A549 (cell line): ENCODE data around the gene TTC28. TPM values are rescaled to one million over a fixed set of nuclear protein-coding genes. Genes with fewer than 3 reads are reported as not detected.
"Not testable (repeated sequence)": the region's sequence is repeated elsewhere in the genome, so short reads cannot be mapped to it uniquely, and the experiment has no call there.

Source experiments
- ATAC-seq, 2 experiments: fragments of 200-7000 bp in 1 of 2; fragments of >200 bp in 1 of 2; cut with Nextera tagmentation in 1 of 2; cut with Tn5 transposase in 1 of 2; 3 replicates each; pipeline versions ENCODE4 v1.8.0 to v1.9.1; 2018 to 2020; ENCODE audit warnings: mild to moderate bottlenecking in 1 of 2, moderate library complexity in 1 of 2
- CTCF ChIA-PET: fragments of 300-600 bp; sonication (Branson Sonifier 250); formaldehyde crosslinking; extraction: SDS; loops from one replicate; lab custom pipeline; 2021; ENCODE audit warnings: antibody characterized with exemption, inconsistent platforms; lab: Yijun Ruan, JAX
- POLR2A ChIA-PET: fragments of 350-600 bp; formaldehyde crosslinking; extraction: SDS; loops from one replicate; lab custom pipeline; 2021; ENCODE audit warnings: antibody characterized with exemption, inconsistent platforms; lab: Yijun Ruan, JAX
- DNase-seq, 2 experiments: peaks; one replicate each; pipeline versions ENCODE4 v3.0.0 to v3.0.0-alpha.2; 2011 to 2016; ENCODE audit warnings: low read depth in 1 of 2, low spot score in 1 of 2
- FAIRE-seq: peaks from 2 replicates; lab custom pipeline; 2011; peaks lifted over from hg19 to GRCh38; lab: Jason Lieb, UNC
- H3K27ac ChIP-seq, 2 experiments: fragments of >200 bp; sonication (Bioruptor Twin); formaldehyde crosslinking; 3 replicates each; pipeline ENCODE4 v1.5.1; 2016 to 2017
- H3K4me1 ChIP-seq: fragments of >200 bp; sonication (Bioruptor Twin); formaldehyde crosslinking; 3 replicates; pipeline ENCODE4 v1.6.1; 2016
- H3K4me2 ChIP-seq: fragments of >200 bp; sonication (Bioruptor Twin); formaldehyde crosslinking; 3 replicates; pipeline ENCODE4 v1.6.1; 2016
- H3K4me3 ChIP-seq: fragments of >200 bp; sonication (Bioruptor Twin); formaldehyde crosslinking; 3 replicates; pipeline ENCODE4 v1.5.1; 2016
- H3K9me3 ChIP-seq: fragments of >200 bp; sonication (Bioruptor Twin); formaldehyde crosslinking; 3 replicates; pipeline ENCODE4 v1.6.1; 2016
- CBX2 ChIP-seq: fragments of 200-600 bp; sonication (generic); IDR thresholded peaks from 2 replicates; pipeline ENCODE4 v1.6.1; 2016; ENCODE audit warnings: low read depth, mild to moderate bottlenecking, borderline replicate concordance
- CBX8 ChIP-seq: fragments of 200-600 bp; sonication (generic); IDR thresholded peaks from 2 replicates; pipeline ENCODE4 v1.6.1; 2016
- HDAC2 ChIP-seq: fragments of 200-600 bp; sonication (generic); IDR thresholded peaks from 2 replicates; pipeline ENCODE4 v1.6.1; 2016
- HEYL ChIP-seq: fragments of 250-450 bp; sonication (Bioruptor Pico); IDR thresholded peaks from 2 replicates; pipeline ENCODE4 v1.8.0; 2021; ENCODE audit warnings: mild to moderate bottlenecking, moderate library complexity
- HOXB13 ChIP-seq: fragments of 250-450 bp; sonication (Bioruptor Pico); IDR thresholded peaks from 2 replicates; pipeline ENCODE4 v1.5.0; 2020; ENCODE audit warnings: low read depth, mild to moderate bottlenecking, moderate library complexity
- JUN ChIP-seq, 2 experiments: fragments of >200 bp; sonication (Bioruptor Twin); formaldehyde crosslinking; IDR thresholded peaks; 2 replicates in 1 of 2; 3 replicates in 1 of 2; pipeline ENCODE4 v1.6.1; 2016 to 2017
- KDM1A ChIP-seq: fragments of 200-600 bp; sonication (generic); IDR thresholded peaks from 2 replicates; pipeline ENCODE4 v1.6.1; 2016; ENCODE audit warnings: low read depth, mild to moderate bottlenecking
- MAZ ChIP-seq: fragments of 150-350 bp; IDR thresholded peaks from 2 replicates; pipeline ENCODE4 v1.6.1; 2014; ENCODE audit warnings: antibody characterized with exemption, low read depth, low read length, borderline replicate concordance
- MYC ChIP-seq: IDR thresholded peaks from 2 replicates; pipeline ENCODE4 v1.6.1; 2012; ENCODE audit warnings: mild to moderate bottlenecking, inconsistent platforms, low read length, improper control_type of control experiment, borderline replicate concordance
- NR3C1 ChIP-seq: fragments of >200 bp; sonication (Bioruptor Twin); formaldehyde crosslinking; IDR thresholded peaks from 3 replicates; pipeline ENCODE4 v1.6.1; 2017
- PHF8 ChIP-seq: fragments of 200-600 bp; sonication (generic); IDR thresholded peaks from 2 replicates; pipeline ENCODE4 v1.6.1; 2016; ENCODE audit warnings: low read depth, mild to moderate bottlenecking, antibody characterized with exemption, moderate library complexity, borderline replicate concordance
- RAD21 ChIP-seq, 2 experiments: fragments of >200 bp in 1 of 2; sonication (Bioruptor Twin) in 1 of 2; formaldehyde crosslinking in 1 of 2; IDR thresholded peaks in 1 of 2; conservative IDR thresholded peaks in 1 of 2; 2 replicates in 1 of 2; 3 replicates in 1 of 2; pipeline ENCODE4 v1.6.1; 2012 to 2018; ENCODE audit warnings: inconsistent platforms in 1 of 2
- RNF2 ChIP-seq: fragments of 200-600 bp; sonication (generic); IDR thresholded peaks from 2 replicates; pipeline ENCODE4 v1.6.1; 2016; ENCODE audit warnings: low read depth, mild to moderate bottlenecking, antibody characterized with exemption, moderate library complexity, borderline replicate concordance
- TFCP2L1 ChIP-seq: fragments of 250-450 bp; sonication (Bioruptor Pico); IDR thresholded peaks from 2 replicates; pipeline ENCODE4 v1.5.0; 2021; ENCODE audit warnings: mild to moderate bottlenecking
- ZSCAN20 ChIP-seq: fragments of 250-450 bp; sonication (Bioruptor Pico); IDR thresholded peaks from 2 replicates; pipeline ENCODE4 v1.8.0; 2022; ENCODE audit warnings: mild to moderate bottlenecking, moderate library complexity
- WGBS: methylation state at CpG from one replicate; pipeline ENCODE4 v1.1.6; 2017; ENCODE audit errors: missing lambda C conversion rate; 5-methylcytosine and 5-hydroxymethylcytosine counted together
- polyA plus RNA-seq, 4 experiments: library from polyadenylated mRNA; depleted of rRNA in 3 of 4; stranded (reverse); fragments of >200 nt; fragmentation: RNase III in 1 of 4; extraction: RNeasy Plus Mini Kit Qiagen cat#74134 plus additional on column Dnase treatment in 1 of 4; gene quantifications; 2 replicates in 3 of 4; 3 replicates in 1 of 4; pipeline ENCODE4 v1.2.3, GENCODE V29; 2011 to 2017
- TF ChIP-seq, protein P1 (sequence below): fragments of 200-600 bp; sonication (generic); IDR thresholded peaks from 2 replicates; pipeline ENCODE4 v1.6.1; 2016; ENCODE audit warnings: antibody characterized with exemption, mild to moderate bottlenecking, moderate library complexity
- TF ChIP-seq, protein P2 (sequence below): fragments of >200 bp; sonication (Bioruptor Twin); formaldehyde crosslinking; IDR thresholded peaks from 3 replicates; pipeline ENCODE4 v1.5.1; 2016

TTC28 gene
- polyA plus RNA-seq, 2 of the 4 experiments (the other 2 are of a cell fraction), result 2.6 to 3.8 TPM

DNA sequence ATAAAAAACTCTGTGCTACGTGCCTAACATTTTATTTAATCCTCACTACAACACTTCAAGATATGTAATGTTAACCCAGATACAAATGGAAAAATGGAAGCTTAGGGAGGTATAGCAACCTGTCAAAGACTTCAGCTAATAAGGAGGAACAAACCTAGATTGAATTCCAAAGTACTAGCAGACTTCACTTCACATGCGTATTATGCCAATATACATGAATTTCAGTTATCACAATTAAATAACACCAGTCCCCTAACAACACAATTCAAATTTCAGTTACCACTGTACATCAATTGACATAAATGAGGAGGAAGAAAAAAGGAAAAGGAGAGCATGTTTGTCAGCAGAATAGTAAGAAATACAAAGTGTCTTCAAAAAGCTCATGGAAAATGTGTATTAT, 60.4 kb downstream of the TTC28 start:
- ATAC-seq (no peak), FAIRE-seq (no peak), DNase-seq (no peak)
- no peak overlapping the region for H3K4me2 ChIP-seq
- no peak overlapping the region for H3K4me3 ChIP-seq
- no peak overlapping the region for H3K27ac ChIP-seq
- no peaks in the 10 kb centered on the region for H3K9me3 ChIP-seq
- TF ChIP-seq JUN (IDR thresholded peaks at IDR 0.05), result no peak
- TF ChIP-seq ZSCAN20 (CRISPR knock-in tag), result no peak
- no peak for TF ChIP-seq HOXB13 (CRISPR knock-in tag)
- TF ChIP-seq, protein P1, sequence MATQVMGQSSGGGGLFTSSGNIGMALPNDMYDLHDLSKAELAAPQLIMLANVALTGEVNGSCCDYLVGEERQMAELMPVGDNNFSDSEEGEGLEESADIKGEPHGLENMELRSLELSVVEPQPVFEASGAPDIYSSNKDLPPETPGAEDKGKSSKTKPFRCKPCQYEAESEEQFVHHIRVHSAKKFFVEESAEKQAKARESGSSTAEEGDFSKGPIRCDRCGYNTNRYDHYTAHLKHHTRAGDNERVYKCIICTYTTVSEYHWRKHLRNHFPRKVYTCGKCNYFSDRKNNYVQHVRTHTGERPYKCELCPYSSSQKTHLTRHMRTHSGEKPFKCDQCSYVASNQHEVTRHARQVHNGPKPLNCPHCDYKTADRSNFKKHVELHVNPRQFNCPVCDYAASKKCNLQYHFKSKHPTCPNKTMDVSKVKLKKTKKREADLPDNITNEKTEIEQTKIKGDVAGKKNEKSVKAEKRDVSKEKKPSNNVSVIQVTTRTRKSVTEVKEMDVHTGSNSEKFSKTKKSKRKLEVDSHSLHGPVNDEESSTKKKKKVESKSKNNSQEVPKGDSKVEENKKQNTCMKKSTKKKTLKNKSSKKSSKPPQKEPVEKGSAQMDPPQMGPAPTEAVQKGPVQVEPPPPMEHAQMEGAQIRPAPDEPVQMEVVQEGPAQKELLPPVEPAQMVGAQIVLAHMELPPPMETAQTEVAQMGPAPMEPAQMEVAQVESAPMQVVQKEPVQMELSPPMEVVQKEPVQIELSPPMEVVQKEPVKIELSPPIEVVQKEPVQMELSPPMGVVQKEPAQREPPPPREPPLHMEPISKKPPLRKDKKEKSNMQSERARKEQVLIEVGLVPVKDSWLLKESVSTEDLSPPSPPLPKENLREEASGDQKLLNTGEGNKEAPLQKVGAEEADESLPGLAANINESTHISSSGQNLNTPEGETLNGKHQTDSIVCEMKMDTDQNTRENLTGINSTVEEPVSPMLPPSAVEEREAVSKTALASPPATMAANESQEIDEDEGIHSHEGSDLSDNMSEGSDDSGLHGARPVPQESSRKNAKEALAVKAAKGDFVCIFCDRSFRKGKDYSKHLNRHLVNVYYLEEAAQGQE, result no peak
- TF ChIP-seq KDM1A, result no peak
- no peak for TF ChIP-seq CBX2
- no peak for TF ChIP-seq RNF2
- no peak for TF ChIP-seq MYC
- TF ChIP-seq HDAC2, result no peak
- no peak for TF ChIP-seq RAD21 (conservative IDR thresholded peaks at IDR 0.05 in 1 of 2, IDR thresholded peaks at IDR 0.05 in 1 of 2)
- no peak for TF ChIP-seq MAZ
- no peak for TF ChIP-seq NR3C1
- no peak for TF ChIP-seq TFCP2L1 (CRISPR knock-in tag)
- TF ChIP-seq PHF8, result no peak
- TF ChIP-seq, protein P2, sequence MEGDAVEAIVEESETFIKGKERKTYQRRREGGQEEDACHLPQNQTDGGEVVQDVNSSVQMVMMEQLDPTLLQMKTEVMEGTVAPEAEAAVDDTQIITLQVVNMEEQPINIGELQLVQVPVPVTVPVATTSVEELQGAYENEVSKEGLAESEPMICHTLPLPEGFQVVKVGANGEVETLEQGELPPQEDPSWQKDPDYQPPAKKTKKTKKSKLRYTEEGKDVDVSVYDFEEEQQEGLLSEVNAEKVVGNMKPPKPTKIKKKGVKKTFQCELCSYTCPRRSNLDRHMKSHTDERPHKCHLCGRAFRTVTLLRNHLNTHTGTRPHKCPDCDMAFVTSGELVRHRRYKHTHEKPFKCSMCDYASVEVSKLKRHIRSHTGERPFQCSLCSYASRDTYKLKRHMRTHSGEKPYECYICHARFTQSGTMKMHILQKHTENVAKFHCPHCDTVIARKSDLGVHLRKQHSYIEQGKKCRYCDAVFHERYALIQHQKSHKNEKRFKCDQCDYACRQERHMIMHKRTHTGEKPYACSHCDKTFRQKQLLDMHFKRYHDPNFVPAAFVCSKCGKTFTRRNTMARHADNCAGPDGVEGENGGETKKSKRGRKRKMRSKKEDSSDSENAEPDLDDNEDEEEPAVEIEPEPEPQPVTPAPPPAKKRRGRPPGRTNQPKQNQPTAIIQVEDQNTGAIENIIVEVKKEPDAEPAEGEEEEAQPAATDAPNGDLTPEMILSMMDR, result no peak
- TF ChIP-seq CBX8, result no peak
- 89% methylated on average over 2 of the region's 2 CpGs for WGBS
- CTCF ChIA-PET, result interaction anchor here (0.6 kb wide), 1 partner anchor 643 kb away, joined by 3 read pairs; no protein-coding TSS in a partner anchor
- POLR2A ChIA-PET, result no interaction called here
- H3K4me1 ChIP-seq, result no peaks in the 10 kb centered on the region

DNA sequence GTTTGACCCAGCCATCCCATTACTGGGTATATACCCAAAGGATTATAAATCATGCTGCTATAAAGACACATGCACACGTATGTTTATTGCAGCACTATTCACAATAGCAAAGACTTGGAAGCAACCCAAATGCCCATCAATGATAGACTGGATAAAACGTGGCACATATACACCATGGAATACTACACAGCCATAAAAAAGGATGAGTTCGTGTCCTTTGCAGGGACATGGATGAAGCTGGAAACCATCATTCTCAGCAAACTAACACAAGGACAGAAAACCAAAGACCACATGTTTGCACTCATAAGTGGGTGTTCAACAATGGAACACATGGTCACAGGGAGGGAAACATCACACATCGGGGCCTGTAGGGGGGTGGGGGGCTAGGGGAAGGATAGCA, 64.2 kb downstream of the TTC28 start:
- POLR2A ChIA-PET, result not testable (repeated sequence)

DNA sequence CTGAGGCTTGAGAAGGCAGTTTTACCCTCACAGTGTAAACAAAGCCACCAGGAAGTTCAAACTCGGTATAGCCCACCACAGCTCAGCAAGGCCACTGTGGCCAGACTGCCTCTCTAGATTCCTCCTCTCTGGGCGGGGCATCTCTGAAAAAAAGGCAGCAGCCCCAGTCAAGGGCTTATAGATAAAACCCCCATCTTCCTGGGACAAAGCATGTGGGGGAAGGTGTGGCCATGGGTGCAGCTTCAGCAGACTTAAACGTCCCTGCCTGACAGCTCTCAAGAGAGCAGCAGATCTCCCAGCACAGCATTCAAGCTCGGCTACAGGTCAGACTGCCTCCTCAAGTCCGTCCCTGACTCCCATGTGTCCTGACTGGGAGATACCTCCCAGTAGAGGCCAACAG, 69.7 kb downstream of the TTC28 start:
- no peaks in the 10 kb centered on the region for H3K9me3 ChIP-seq
- no peak overlapping the region for H3K4me2 ChIP-seq
- ATAC-seq (no peak), FAIRE-seq (no peak), DNase-seq (no peak)
- POLR2A ChIA-PET, result no interaction called here
- CTCF ChIA-PET, result interaction anchor here (1.9 to 2.3 kb wide), 2 partner anchors 10 to 219 kb away, joined by 9 to 14 read pairs; no protein-coding TSS in a partner anchor
- H3K4me1 ChIP-seq, result no peaks in the 10 kb centered on the region
- 65% methylated on average over 2 of the region's 5 CpGs for WGBS
- no peak overlapping the region for H3K4me3 ChIP-seq
- H3K27ac ChIP-seq, result no peak overlapping the region
- no peak for TF ChIP-seq HEYL
- TF ChIP-seq CBX2, result no peak

More for the DNA sequence above, 64.2 kb downstream of the TTC28 start:
- H3K27ac ChIP-seq, DNase-seq, H3K4me3 ChIP-seq, FAIRE-seq, ATAC-seq, H3K4me2 ChIP-seq, H3K4me1 ChIP-seq, CTCF ChIA-PET, H3K9me3 ChIP-seq: not testable (repeated sequence)
- WGBS, result 80% methylated on average over 3 of the region's 4 CpGs
